Activated naive CD4-positive, alpha-beta T cell treated with anti-CD3 and anti-CD28 coated beads, Interleukin-2, amount 50 U/mL, for 16 hours (primary cell): ENCODE data around the gene LRRC40.
"Not testable (repeated sequence)": the region's sequence is repeated elsewhere in the genome, so short reads cannot be mapped to it uniquely, and the experiment has no call there.

Experiments
- DNase-seq: peaks from one replicate; pipeline ENCODE4 v3.0.0-alpha.2; 2020

The LRRC40 gene

DNA sequence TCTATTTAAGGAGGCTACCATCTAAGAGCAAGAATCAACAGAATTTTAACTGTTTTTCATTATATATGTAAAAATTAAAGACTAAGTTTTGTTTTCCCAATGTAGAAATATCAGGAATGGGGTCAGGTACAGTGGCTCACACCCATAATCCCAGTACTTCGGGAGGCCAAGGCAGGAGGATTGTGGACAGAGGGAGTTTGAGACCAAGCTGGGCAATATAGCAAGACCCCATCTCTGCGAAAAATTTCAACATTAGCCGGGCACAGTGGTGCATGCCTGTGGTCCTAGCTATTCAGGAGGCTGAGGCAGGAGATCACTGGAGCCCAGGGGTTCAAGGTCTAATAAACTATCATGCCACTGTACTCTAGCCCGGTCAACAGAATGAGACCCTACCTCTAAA is 5.3 kb downstream of the LRRC40 start:
- no peak for DNase-seq

DNA sequence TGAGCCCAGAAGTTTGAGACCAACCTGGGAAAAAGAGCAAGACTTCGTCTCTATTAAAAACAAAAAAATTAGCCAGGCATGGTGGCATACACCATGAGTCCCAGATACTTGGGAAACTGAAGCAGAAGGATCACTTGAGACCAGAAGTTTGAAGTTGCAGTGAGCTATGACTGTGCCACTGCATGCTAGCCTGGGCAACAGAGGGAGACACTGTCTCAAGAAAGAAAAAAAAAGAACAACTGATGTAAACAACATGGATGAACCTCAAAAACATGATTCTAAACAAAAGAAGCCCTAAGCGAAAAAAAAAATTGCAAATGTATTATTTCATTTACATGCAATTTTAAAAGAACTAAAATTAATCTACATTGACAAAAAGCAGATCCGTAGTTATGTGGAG is 9.0 kb downstream of the LRRC40 start:
- no peak for DNase-seq

DNA sequence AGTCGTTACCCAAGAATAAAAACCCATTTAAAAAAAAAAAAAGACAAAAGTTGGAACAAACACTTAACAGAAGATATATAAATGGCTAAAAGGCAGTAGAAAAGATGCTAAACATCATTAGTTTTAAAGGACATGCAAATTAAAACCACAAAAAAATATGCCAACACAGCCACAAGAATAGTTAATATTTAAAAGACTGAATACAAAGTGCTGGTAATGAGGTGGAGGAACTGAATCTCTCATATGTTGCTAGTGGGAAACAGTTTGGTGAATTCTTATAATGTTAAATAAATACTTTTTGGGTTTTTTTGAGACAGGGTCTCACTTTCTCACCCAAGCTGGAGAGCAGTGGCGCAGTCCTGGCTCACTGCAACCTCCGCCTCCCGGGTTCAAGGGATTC is 10.0 kb downstream of the LRRC40 start:
- DNase-seq: no peak

DNA sequence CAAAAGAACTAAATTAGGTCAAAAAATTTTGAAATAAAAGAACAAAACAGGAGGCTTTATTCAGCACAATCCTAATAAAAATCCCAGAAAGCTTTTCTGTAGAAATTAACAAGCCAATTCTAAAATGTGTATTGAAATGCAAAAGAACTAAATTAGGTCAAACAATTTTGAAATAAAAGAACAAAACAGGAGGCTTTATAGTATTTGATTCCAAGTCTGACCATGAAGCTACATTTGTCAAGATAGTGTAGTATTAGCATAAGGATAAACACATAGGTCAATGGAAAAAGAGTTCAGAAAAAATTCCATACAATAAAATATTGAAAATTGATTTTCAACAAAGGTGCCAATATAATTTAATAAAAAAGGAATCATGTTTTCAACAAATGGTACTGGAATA is 10.8 kb downstream of the LRRC40 start:
- no peak for DNase-seq

DNA sequence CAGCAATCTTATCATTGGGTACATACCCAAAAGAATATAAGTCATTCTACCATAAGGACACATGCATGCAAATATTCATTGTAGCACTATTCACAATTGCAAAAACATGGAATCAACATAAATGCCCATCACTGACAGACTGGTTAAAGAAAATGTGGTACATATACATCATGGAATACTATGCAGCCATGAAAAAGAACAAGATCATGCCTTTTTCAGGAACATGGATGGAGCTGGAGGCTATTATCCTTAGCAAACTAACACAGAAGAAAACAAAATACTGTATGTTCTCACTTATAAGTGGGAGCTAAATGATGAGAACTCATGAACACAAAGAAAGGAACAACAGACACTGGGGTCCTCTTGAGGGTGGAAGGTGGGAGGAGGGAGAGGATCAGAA is 12.9 kb downstream of the LRRC40 start:
- DNase-seq: not testable (repeated sequence)

DNA sequence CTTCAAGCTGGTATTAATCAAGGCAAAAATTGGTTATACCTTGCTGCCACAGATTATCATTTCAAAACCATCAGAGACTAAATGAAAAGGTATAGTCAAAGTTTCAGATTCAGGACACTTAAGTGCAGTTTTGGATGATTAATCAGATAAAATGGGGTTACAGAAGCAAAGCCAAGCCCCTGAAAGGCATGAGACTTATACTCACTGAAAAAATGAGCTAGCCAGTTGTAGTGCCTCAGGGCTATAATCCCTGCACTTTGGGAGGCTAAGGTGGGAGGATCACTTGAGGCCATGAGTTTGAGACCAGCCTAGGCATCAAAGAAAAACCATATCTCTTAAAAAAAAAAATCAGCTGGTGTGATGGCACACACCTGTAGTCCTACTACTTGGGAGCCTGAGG is 15.2 kb downstream of the LRRC40 start:
- no peak for DNase-seq

GRCh38 chr1:70188522-70188921 is 16.9 kb downstream of the LRRC40 start:
- DNase-seq: no peak

- not testable (repeated sequence) for DNase-seq
Observed at GRCh38 chr1:70185181-70185580, 20.2 kb downstream of the LRRC40 start.

GRCh38 chr1:70171512-70171911 is 33.9 kb downstream of the LRRC40 start:
- no peak for DNase-seq

GRCh38 chr1:70169018-70169839 is 36.1 kb downstream of the LRRC40 start:
- no peak for DNase-seq

DNA sequence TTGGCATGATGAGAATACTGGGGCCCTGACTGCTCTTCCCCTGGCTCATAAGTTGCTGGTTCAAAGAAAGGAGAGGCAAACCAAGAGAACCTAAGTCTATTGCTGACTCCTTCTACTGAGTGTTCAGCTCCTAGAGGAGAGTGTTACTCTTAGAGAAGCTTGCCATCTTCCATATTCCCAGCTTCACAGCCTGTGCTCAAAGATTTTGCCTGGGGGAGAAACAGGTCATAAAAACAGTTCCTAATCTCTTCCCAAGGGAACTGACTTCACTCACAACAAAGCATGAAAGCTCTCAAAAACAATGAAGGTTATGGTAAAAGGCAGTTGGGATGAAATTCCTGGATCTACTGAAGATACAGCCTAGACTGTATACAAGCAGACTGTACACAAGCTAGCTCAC is 37.1 kb downstream of the LRRC40 start:
- no peak for DNase-seq

GRCh38 chr1:70164350-70164749 is 41.0 kb downstream of the LRRC40 start:
- DNase-seq: no peak

DNA sequence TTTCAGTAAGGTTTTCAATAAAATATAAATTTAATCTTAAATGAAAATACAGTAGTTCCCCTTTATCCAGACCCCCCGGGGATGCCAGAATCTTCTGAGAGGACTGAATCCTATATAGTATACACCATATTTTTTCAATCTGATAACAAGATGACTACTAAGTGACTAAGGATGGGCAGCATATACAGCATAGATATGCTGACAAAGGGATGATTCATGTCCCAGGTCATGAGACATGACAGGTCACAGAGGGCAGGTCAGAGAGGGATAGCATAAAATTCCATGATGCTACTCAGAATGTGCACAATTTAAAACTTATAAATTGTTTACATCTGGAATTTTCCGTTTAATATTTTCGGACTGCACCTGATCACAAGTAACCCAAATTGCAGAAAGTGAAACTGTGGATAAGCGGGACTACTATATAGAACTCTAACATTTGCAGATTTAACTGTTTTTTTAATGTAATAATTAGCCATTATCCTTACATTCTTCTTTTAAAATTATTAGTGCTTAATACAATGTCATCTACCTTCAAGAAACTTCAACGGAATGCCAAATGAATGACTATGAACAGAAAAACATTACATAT is 48.8 kb downstream of the LRRC40 start:
- DNase-seq: no peak

DNA sequence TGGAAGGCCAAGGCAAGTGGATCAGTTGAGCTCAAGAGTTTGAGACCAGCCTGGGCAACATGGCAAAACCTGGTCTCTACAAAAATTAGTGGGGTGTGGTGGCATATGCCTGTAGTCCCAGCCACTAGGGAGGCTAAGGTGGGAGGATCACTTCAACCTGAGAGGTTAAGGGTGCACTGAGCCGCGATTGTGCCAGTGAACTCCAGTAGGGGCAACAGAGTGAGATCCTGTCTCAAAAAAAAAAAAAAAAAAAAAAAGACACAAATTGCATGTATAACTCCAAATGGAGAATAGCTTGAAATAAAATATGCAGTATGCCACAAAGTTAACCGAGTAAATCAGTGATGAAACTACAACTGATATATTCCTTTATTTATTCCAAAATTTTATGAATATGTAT is 51.6 kb downstream of the LRRC40 start:
- DNase-seq: no peak

DNA sequence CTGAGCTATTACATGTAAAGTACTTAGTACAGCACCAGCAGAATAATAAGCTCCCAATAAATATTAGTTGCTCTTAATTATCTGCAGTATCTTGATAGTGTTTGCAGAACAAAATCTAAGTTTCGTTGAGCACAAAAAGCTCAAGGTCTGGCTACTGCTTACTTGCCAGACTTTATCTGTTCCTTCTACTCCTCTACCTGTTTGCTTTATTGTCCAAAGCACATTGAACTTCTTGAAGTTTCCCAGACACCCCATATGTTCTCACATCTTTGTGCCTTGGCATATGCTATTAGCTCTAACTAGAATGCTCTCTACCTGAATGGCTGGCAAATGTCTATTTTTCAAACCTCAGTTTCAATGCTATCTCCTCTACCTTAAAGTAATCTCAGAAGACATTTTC is 54.9 kb downstream of the LRRC40 start:
- DNase-seq: no peak

DNA sequence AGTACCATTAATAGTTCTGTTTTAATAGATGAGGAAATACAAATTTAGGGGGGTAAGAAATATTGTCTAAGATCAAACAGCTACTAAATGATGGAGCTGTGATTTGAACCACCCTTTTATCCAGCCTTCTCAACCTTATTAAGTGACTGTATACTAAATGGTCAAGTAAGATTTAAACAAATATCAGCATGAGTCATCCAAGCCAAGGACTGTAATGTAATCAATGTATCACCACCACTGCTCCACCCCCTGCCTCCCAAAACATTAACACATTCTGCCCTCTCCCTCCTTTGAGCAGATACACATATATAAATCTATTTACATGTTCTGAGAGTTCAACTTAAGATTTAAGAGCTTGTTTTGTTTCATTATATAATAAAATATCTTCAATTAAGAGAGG is 58.9 kb downstream of the LRRC40 start:
- DNase-seq: no peak

- no peak for DNase-seq
Observed at GRCh38 chr1:70143048-70143659, 62.2 kb downstream of the LRRC40 start.

DNA sequence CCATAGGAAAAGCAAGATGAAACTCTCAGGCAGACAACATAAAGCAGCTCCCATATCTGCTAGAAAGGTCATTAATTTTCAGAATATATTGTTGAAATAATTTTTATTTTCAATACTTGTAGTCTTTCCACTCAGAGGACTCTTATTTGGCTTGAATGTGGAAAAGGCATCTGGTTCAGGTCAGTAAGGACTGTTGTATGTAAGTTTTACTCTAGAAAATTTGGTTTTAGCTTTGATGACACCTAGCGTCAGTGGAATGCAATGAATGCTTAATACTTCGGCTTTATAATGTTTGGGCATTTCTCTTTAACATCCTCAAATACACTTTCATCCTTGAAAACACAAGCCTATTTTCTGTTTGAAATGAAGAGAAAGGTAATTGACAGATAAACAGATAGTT is 63.3 kb downstream of the LRRC40 start:
- DNase-seq: no peak

DNA sequence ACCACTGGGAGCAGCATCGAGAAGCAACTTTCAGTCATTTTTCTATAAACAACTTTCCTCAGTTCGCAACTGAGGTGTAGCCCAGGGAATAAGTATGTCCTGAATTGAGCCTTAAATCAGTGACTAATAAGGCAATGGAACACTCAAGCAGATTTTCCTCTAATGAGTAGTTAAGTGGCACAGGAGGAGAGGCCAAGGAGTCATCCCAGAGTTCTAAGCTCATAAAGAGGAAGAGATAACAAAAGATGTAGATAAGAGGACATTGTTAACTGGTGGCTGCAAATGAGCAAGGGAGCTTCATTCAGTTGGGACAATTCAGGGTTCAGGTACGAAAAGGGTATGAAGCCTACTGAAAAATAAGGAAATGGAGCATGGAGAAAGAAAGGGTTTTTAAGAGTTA is 64.5 kb downstream of the LRRC40 start:
- no peak for DNase-seq

- no peak for DNase-seq
Observed at GRCh38 chr1:70140343-70140742, 65.0 kb downstream of the LRRC40 start.

GRCh38 chr1:70134148-70134547 is 71.2 kb downstream of the LRRC40 start:
- no peak for DNase-seq

DNA sequence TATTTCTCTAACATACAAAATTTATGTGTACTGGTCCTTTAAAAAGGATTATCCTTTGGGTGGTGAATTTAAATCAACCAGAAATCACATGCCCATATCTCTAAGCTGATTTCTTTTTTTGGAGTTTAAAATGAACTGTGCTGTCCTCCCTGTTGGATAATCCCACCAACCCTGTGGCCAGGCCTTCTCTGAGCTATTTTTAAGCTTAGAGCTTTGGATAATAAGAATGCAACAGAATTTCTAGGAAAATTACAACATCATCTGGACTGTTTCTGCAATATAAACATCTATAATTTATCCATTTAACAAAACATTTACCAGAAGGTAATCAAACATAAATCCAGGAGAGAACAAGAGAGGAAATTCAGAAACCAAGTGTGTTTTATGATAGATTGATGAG is 88.3 kb downstream of the LRRC40 start:
- no peak for DNase-seq

GRCh38 chr1:70115315-70115714 is 90.1 kb downstream of the LRRC40 start:
- no peak for DNase-seq

GRCh38 chr1:70112838-70113237 is 92.5 kb downstream of the LRRC40 start:
- no peak for DNase-seq
